Parathyroid adenoma (tissue), 2 donors: ENCODE measurements around the gene RNPEPL1.

Experiments
- H2AFZ ChIP-seq: fragments of 300-600 bp; sonication (generic); one replicate; pipeline ENCODE4 v1.7.0; 2017; ENCODE audit warnings: antibody characterized with exemption, mild to moderate bottlenecking
- H3K27ac ChIP-seq: fragments of 300-600 bp; sonication (generic); one replicate; pipeline ENCODE4 v1.7.0; 2017
- H3K27me3 ChIP-seq: fragments of 300-600 bp; sonication (generic); one replicate; pipeline ENCODE4 v1.7.0; 2017; ENCODE audit warnings: low read length; ENCODE audit not compliant: control insufficient read depth, insufficient read depth
- H3K36me3 ChIP-seq: fragments of 300-600 bp; sonication (generic); one replicate; pipeline ENCODE4 v1.7.0; 2017; ENCODE audit warnings: low read length; ENCODE audit not compliant: control insufficient read depth, insufficient read depth
- H3K4me1 ChIP-seq: fragments of 300-600 bp; sonication (generic); one replicate; pipeline ENCODE4 v1.7.0; 2017; ENCODE audit warnings: control low read depth
- H3K4me2 ChIP-seq: fragments of 300-600 bp; sonication (generic); one replicate; pipeline ENCODE4 v1.7.0; 2017; ENCODE audit warnings: low read length
- H3K4me3 ChIP-seq: fragments of 300-600 bp; sonication (generic); one replicate; pipeline ENCODE4 v1.7.0; 2017; ENCODE audit warnings: low read depth, low read length
- H3K79me2 ChIP-seq: fragments of 300-600 bp; sonication (generic); one replicate; pipeline ENCODE4 v1.7.0; 2017; ENCODE audit warnings: control low read depth
- H3K9ac ChIP-seq: fragments of 300-600 bp; sonication (generic); one replicate; pipeline ENCODE4 v1.7.0; 2017; ENCODE audit warnings: mild to moderate bottlenecking
- H3K9me3 ChIP-seq: fragments of 300-600 bp; sonication (generic); one replicate; pipeline ENCODE4 v1.7.0; 2017; ENCODE audit warnings: low read length; ENCODE audit not compliant: control insufficient read depth
- CTCF ChIP-seq: fragments of 300-600 bp; sonication (generic); IDR thresholded peaks from one replicate; pipeline ENCODE4 v1.7.0; 2017; ENCODE audit warnings: antibody characterized with exemption, mild to moderate bottlenecking
- donor health status: primary hyperparathyroidism.

Gene RNPEPL1

GRCh38 chr2:240586919-240587800 lies 18.9 kb downstream of the RNPEPL1 start:
- H3K9ac ChIP-seq: peak overlapping the region; percentile 9
- H3K27me3 ChIP-seq: no peaks in the 10 kb centered on the region
- peak overlapping the region; percentile 84 for H2AFZ ChIP-seq
- H3K27ac ChIP-seq: no peak overlapping the region
- peak overlapping the region; percentile 75 for H3K4me2 ChIP-seq
- peak overlapping the region; percentile 83 for H3K4me3 ChIP-seq
- peaks cover 53% of the 10 kb centered on the region for H3K79me2 ChIP-seq
- no peaks in the 10 kb centered on the region for H3K9me3 ChIP-seq
- TF ChIP-seq CTCF: no peak
- peaks cover 18% of the 10 kb centered on the region for H3K4me1 ChIP-seq
- H3K36me3 ChIP-seq: no peaks in the 10 kb centered on the region

- Histone ChIP-seq H3K9me3 (no peaks in the 10 kb centered on the region), H3K9ac (no peak overlapping the region), H3K27me3 (no peaks in the 10 kb centered on the region), H3K79me2 (peaks cover 48% of the 10 kb centered on the region), H3K4me3 (peak overlapping the region; percentile 83), H3K27ac (no peak overlapping the region), H2AFZ (no peak overlapping the region), H3K36me3 (no peaks in the 10 kb centered on the region), H3K4me1 (peaks cover 18% of the 10 kb centered on the region), H3K4me2 (peak overlapping the region; percentile 75)
- no peak for TF ChIP-seq CTCF
Observed at GRCh38 chr2:240588006-240588655, 19.8 kb downstream of the RNPEPL1 start.

- Histone ChIP-seq H2AFZ (no peak overlapping the region), H3K27ac (no peak overlapping the region), H3K4me3 (no peak overlapping the region), H3K36me3 (no peaks in the 10 kb centered on the region), H3K4me1 (peaks cover 18% of the 10 kb centered on the region), H3K4me2 (no peak overlapping the region), H3K79me2 (peaks cover 47% of the 10 kb centered on the region), H3K9me3 (no peaks in the 10 kb centered on the region), H3K9ac (no peak overlapping the region), H3K27me3 (no peaks in the 10 kb centered on the region)
- no peak for TF ChIP-seq CTCF
Observed at GRCh38 chr2:240588669-240589068, 20.4 kb downstream of the RNPEPL1 start.

- Histone ChIP-seq H3K27me3 (no peaks in the 10 kb centered on the region), H3K9me3 (no peaks in the 10 kb centered on the region), H3K27ac (no peak overlapping the region), H2AFZ (no peak overlapping the region), H3K36me3 (no peaks in the 10 kb centered on the region), H3K79me2 (peaks cover 40% of the 10 kb centered on the region), H3K4me2 (no peak overlapping the region), H3K9ac (no peak overlapping the region), H3K4me1 (peaks cover 18% of the 10 kb centered on the region), H3K4me3 (no peak overlapping the region)
- TF ChIP-seq CTCF: no peak
Observed at GRCh38 chr2:240589375-240589774, 21.1 kb downstream of the RNPEPL1 start.
